GM12878 (cell line): ENCODE measurements around the gene MANF. TPM values are rescaled to one million over a fixed set of nuclear protein-coding genes. Genes with fewer than 3 reads are reported as not detected.

Source experiments
- ATAC-seq: fragments of 200-7000 bp; cut with Tn5 transposase; 3 replicates; pipeline ENCODE4 v1.9.1; 2020; ENCODE audit warnings: mild to moderate bottlenecking, moderate library complexity
- BruUV-seq: library from RNA; stranded (reverse); fragments of 400-500 nt; replicated peaks from 2 replicates; lab custom pipeline; 2021; lab: Mats Ljungman, UMichigan
- CTCF ChIA-PET: fragments of 300-600 bp; sonication (Branson Sonifier 250); formaldehyde crosslinking; extraction: SDS; loops from one replicate; lab custom pipeline; 2021; ENCODE audit warnings: inconsistent platforms; lab: Yijun Ruan, JAX
- POLR2A ChIA-PET: fragments of 350-600 bp; formaldehyde crosslinking; extraction: SDS; loops from one replicate; lab custom pipeline; 2021; ENCODE audit warnings: inconsistent platforms; lab: Charles Lee
- RAD21 ChIA-PET: fragments of 300-600 bp; sonication (Branson Sonifier 250); formaldehyde crosslinking; loops from one replicate; lab custom pipeline; 2023; ENCODE audit warnings: antibody characterized with exemption; ENCODE audit not compliant: unreplicated experiment; lab: Charles Lee
- SMC1A ChIA-PET: fragments of 300-600 bp; sonication (Branson Sonifier 250); formaldehyde crosslinking; loops from one replicate; lab custom pipeline; 2023; ENCODE audit not compliant: unreplicated experiment, uncharacterized antibody; lab: Charles Lee
- DNase-seq: peaks from one replicate; pipeline ENCODE4 v3.0.0-alpha.2; 2011; ENCODE audit warnings: low read depth, low spot score
- FAIRE-seq: peaks from 3 replicates; lab custom pipeline; 2011; peaks lifted over from hg19 to GRCh38; lab: Jason Lieb, UNC
- H2AFZ ChIP-seq: 2 replicates; pipeline ENCODE4 v1.6.0; 2011; ENCODE audit warnings: low read depth, low read length, control low read depth; ENCODE audit not compliant: control insufficient read depth
- H3K27ac ChIP-seq: 2 replicates; pipeline ENCODE4 v1.5.1; 2011; ENCODE audit warnings: control low read depth; ENCODE audit not compliant: control insufficient read depth, insufficient read depth
- H3K27me3 ChIP-seq, 2 experiments: replicated peaks in 1 of 2; 2 replicates each; pipeline versions ENCODE4 v1.6.0 to v1.6.1; 2011; ENCODE audit warnings: low read length in 1 of 2; ENCODE audit not compliant: control insufficient read depth in 2 of 2, insufficient read depth in 2 of 2
- H3K36me3 ChIP-seq, 2 experiments: 2 replicates each; pipeline ENCODE4 v1.5.1; 2011; ENCODE audit warnings: low read length in 1 of 2; ENCODE audit not compliant: control insufficient read depth in 2 of 2, insufficient read depth in 2 of 2
- H3K4me1 ChIP-seq: 2 replicates; pipeline ENCODE4 v1.6.1; 2011; ENCODE audit warnings: mild to moderate bottlenecking, low read length, moderate library complexity, mixed read lengths; ENCODE audit not compliant: control insufficient read depth, insufficient read depth
- H3K4me2 ChIP-seq: 2 replicates; pipeline ENCODE4 v1.6.0; 2011; ENCODE audit warnings: control low read depth; ENCODE audit not compliant: control insufficient read depth, insufficient read depth
- H3K4me3 ChIP-seq: fragments of 200-600 bp; sonication (generic); 2 replicates; pipeline ENCODE4 v1.5.1; 2016
- H3K79me2 ChIP-seq: 2 replicates; pipeline ENCODE4 v1.6.0; 2011; ENCODE audit warnings: low read length; ENCODE audit not compliant: control insufficient read depth, insufficient read depth
- H3K9ac ChIP-seq: 2 replicates; pipeline ENCODE4 v1.8.0; 2011; ENCODE audit warnings: low read length, control low read depth, mixed read lengths; ENCODE audit not compliant: control insufficient read depth, insufficient read depth
- H3K9me3 ChIP-seq: replicated peaks from 3 replicates; pipeline ENCODE4 v1.5.1; 2011; ENCODE audit warnings: mild to moderate bottlenecking, low read length; ENCODE audit not compliant: control insufficient read depth, insufficient read depth
- H4K20me1 ChIP-seq: 2 replicates; pipeline ENCODE4 v1.6.0; 2011; ENCODE audit not compliant: control insufficient read depth, insufficient read depth
- BHLHE40 ChIP-seq, 2 experiments: fragments of 450-650 bp in 1 of 2; IDR thresholded peaks; 2 replicates each; pipeline ENCODE4 v1.6.1; 2011 to 2017; ENCODE audit warnings: low read depth in 2 of 2, borderline replicate concordance in 1 of 2, improper control_type of control experiment in 1 of 2, low read length in 1 of 2, mild to moderate bottlenecking in 1 of 2
- FOXM1 ChIP-seq: IDR thresholded peaks from 2 replicates; pipeline ENCODE4 v1.6.1; 2012; ENCODE audit warnings: low read depth, mild to moderate bottlenecking, inconsistent platforms, low read length, moderate library complexity
- HDAC6 ChIP-seq: fragments of 200-600 bp; sonication (generic); IDR thresholded peaks from one replicate; pipeline ENCODE4 v1.8.0; 2017; ENCODE audit warnings: antibody characterized with exemption; ENCODE audit not compliant: unreplicated experiment
- RAD51 ChIP-seq: fragments of 450-650 bp; IDR thresholded peaks from 2 replicates; pipeline ENCODE4 v1.6.1; 2016; ENCODE audit warnings: moderate library complexity, mild to moderate bottlenecking, inconsistent platforms
- RELA ChIP-seq: fragments of 450-650 bp; IDR thresholded peaks from 2 replicates; pipeline ENCODE4 v1.8.0; 2014; ENCODE audit warnings: borderline replicate concordance; ENCODE audit not compliant: partially characterized antibody
- SIN3A ChIP-seq: IDR thresholded peaks from 2 replicates; pipeline ENCODE4 v1.6.1; 2012; ENCODE audit warnings: low read depth, low read length, improper control_type of control experiment
- STAT3 ChIP-seq: IDR thresholded peaks from 2 replicates; pipeline ENCODE4 v1.6.1; 2011; ENCODE audit warnings: low read depth, low read length, improper control_type of control experiment
- TARDBP ChIP-seq: IDR thresholded peaks from 2 replicates; pipeline ENCODE4 v1.6.1; 2016; ENCODE audit warnings: borderline replicate concordance
- ZBED1 ChIP-seq: IDR thresholded peaks from 2 replicates; pipeline ENCODE4 v1.6.1; 2016; ENCODE audit warnings: borderline replicate concordance
- ZNF24 ChIP-seq: fragments of 450-650 bp; IDR thresholded peaks from 2 replicates; pipeline ENCODE4 v1.6.1; 2017; ENCODE audit warnings: antibody characterized with exemption, mild to moderate bottlenecking
- WGBS: methylation state at CpG from one replicate; pipeline ENCODE4 v1.1.6; 2016; ENCODE audit warnings: low lambda C conversion rate; ENCODE audit not compliant: insufficient replicate concordance, insufficient coverage; ENCODE audit errors: missing lambda C conversion rate; 5-methylcytosine and 5-hydroxymethylcytosine counted together
- in situ Hi-C: fragments of 300-500 bp; cut with MboI; formaldehyde crosslinking; loops from 9 replicates; pipeline ENCODE4 v1.14.3; 2018; ENCODE audit warnings: mixed read lengths
- intact Hi-C: fragments of 100-400 bp; cut with micrococcal nuclease; formaldehyde crosslinking; loops from one replicate; pipeline ENCODE4 v1.14.2; 2022; ENCODE audit not compliant: unreplicated experiment
- polyA plus RNA-seq, 11 experiments: library from polyadenylated mRNA; depleted of rRNA in 4 of 11; unstranded in 6 of 11; stranded (reverse) in 5 of 11; fragments of >200 nt; fragmentation: Nextera tagmentation in 4 of 11; fragmentation: Illumina TruSeq in 1 of 11; extraction: Ambion mirVana in 4 of 11; extraction: Trizol in 1 of 11; gene quantifications; 1 replicate in 1 of 11; 2 replicates in 10 of 11; pipeline versions ENCODE4 v1.2.1 to v1.2.3, GENCODE V29; 2011 to 2016; ENCODE audit warnings: inconsistent platforms in 2 of 11, missing spikeins in 2 of 11, low read depth in 1 of 11
- total RNA-seq, 4 experiments: library from RNA; depleted of rRNA in 3 of 4; stranded (reverse); fragments of >200 nt in 3 of 4; fragmentation: Illumina TruSeq in 1 of 4; extraction: Trizol in 1 of 4; gene quantifications; 2 replicates each; pipeline versions ENCODE4 v1.2.1 to v1.2.3, GENCODE V29; 2013 to 2021
- TF ChIP-seq, protein P1 (sequence below): fragments of 450-650 bp; IDR thresholded peaks from 2 replicates; pipeline ENCODE4 v1.6.1; 2014; ENCODE audit warnings: mild to moderate bottlenecking
- TF ChIP-seq, protein P2 (sequence below): fragments of 450-650 bp; IDR thresholded peaks from 2 replicates; pipeline ENCODE4 v1.6.1; 2016; ENCODE audit warnings: mild to moderate bottlenecking

MANF gene
- total and polyA plus RNA-seq, 10 of the 15 experiments (the other 5 are each of a cell fraction or from before 2014, with no cell fraction given): 22.0 to 120 (median 82.9) TPM

GRCh38 chr3:51361746-51362145 lies 23.3 kb upstream of the MANF start:
- Histone ChIP-seq H3K27me3 (peaks cover 0 to 2% of the 10 kb centered on the region in 2 experiments; a peak in 1 of 4 replicates), H3K27ac (no peak overlapping the region), H3K4me1 (no peaks in the 10 kb centered on the region), H3K36me3 (no peaks in the 10 kb centered on the region), H3K4me2 (no peak overlapping the region), H3K9ac (no peak overlapping the region), H3K9me3 (no peaks in the 10 kb centered on the region), H3K79me2 (no peaks in the 10 kb centered on the region), H3K4me3 (no peak overlapping the region), H4K20me1 (no peaks in the 10 kb centered on the region), H2AFZ (no peak overlapping the region)
- ATAC-seq: no peak
- BruUV-seq: no TSS peak
- no peak for DNase-seq
- ChIA-PET POLR2A (no interaction called here), SMC1A (no interaction called here), CTCF (interaction anchor here (1.1 kb wide), 1 partner anchor 23 kb away, joined by 3 read pairs; the partner anchor contains the start of gene MANF), RAD21 (no interaction called here)
- 38% methylated on average over 6 of the region's 6 CpGs for WGBS
- intact Hi-C loops: no loop called here
- TF ChIP-seq STAT3 (no peak), RAD51 (no peak), HDAC6 (no peak), FOXM1 (no peak), ZNF24 (no peak), TARDBP (no peak), SIN3A (no peak), BHLHE40 (IDR thresholded peaks at IDR 0.05; ENCODE audit: borderline replicate concordance in 1 of 2, low read depth in 2 of 2, low read length in 1 of 2) (no peak), ZBED1 (no peak), RELA (no peak)
- TF ChIP-seq, protein P1, sequence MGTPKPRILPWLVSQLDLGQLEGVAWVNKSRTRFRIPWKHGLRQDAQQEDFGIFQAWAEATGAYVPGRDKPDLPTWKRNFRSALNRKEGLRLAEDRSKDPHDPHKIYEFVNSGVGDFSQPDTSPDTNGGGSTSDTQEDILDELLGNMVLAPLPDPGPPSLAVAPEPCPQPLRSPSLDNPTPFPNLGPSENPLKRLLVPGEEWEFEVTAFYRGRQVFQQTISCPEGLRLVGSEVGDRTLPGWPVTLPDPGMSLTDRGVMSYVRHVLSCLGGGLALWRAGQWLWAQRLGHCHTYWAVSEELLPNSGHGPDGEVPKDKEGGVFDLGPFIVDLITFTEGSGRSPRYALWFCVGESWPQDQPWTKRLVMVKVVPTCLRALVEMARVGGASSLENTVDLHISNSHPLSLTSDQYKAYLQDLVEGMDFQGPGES: no peak
- TF ChIP-seq, protein P2, sequence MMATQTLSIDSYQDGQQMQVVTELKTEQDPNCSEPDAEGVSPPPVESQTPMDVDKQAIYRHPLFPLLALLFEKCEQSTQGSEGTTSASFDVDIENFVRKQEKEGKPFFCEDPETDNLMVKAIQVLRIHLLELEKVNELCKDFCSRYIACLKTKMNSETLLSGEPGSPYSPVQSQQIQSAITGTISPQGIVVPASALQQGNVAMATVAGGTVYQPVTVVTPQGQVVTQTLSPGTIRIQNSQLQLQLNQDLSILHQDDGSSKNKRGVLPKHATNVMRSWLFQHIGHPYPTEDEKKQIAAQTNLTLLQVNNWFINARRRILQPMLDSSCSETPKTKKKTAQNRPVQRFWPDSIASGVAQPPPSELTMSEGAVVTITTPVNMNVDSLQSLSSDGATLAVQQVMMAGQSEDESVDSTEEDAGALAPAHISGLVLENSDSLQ: no peak
- no peak for FAIRE-seq
- in situ Hi-C loops: no loop called here
